Body of pancreas (tissue), 4 donors: ENCODE measurements around the gene SLAMF9.

ENCODE experiments used
- POLR2A ChIP-seq, 3 donors: fragments of 450-650 bp; IDR thresholded peaks; one replicate each; pipeline ENCODE4 v1.6.1; 2016; ENCODE audit warnings: antibody characterized with exemption in 3 of 3, mild to moderate bottlenecking in 2 of 3
- TF ChIP-seq, protein P1 (sequence below), 7 experiments: fragments of 450-650 bp in 4 of 7; fragments of 200-600 bp in 3 of 7; sonication (generic) in 3 of 7; IDR thresholded peaks; one replicate each; pipeline ENCODE4 v1.5.1; 2016 to 2019; ENCODE audit warnings: antibody characterized with exemption in 7 of 7

DNA sequence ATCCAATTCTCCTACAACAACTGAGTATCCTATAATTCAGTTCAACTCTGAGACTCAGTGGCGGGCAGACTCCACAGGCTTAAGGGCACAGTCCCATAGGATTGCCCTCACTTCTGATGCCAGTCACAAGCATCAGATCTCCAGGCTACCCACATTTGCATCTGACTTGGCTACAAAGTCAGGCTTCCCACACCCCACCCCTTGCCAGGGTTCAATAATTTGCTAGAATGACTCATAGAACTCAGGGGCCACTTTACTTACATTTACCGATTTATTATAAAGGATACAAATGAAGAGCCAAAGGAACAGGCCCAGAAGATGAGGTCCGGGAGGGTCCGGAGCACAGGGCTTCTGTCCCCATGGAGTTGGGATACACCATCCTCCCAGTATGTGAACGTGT lies 36.0 kb upstream of the SLAMF9 start:
- TF ChIP-seq, protein P1, sequence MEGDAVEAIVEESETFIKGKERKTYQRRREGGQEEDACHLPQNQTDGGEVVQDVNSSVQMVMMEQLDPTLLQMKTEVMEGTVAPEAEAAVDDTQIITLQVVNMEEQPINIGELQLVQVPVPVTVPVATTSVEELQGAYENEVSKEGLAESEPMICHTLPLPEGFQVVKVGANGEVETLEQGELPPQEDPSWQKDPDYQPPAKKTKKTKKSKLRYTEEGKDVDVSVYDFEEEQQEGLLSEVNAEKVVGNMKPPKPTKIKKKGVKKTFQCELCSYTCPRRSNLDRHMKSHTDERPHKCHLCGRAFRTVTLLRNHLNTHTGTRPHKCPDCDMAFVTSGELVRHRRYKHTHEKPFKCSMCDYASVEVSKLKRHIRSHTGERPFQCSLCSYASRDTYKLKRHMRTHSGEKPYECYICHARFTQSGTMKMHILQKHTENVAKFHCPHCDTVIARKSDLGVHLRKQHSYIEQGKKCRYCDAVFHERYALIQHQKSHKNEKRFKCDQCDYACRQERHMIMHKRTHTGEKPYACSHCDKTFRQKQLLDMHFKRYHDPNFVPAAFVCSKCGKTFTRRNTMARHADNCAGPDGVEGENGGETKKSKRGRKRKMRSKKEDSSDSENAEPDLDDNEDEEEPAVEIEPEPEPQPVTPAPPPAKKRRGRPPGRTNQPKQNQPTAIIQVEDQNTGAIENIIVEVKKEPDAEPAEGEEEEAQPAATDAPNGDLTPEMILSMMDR (IDR thresholded peaks at IDR 0.05) = no peak
- no peak for TF ChIP-seq POLR2A (IDR thresholded peaks at IDR 0.05)
